ENCODE measurements around the gene BTBD6. TPM values are rescaled to one million over a fixed set of nuclear protein-coding genes. Genes with fewer than 3 reads are reported as not detected.
A peak's percentile ranks its signal among the peaks of the same experiment; 100 is the strongest.

BTBD6 gene
- total and polyA plus RNA-seq, 2 of the 8 experiments (the other 6 are each of a cell fraction or from before 2014, with no cell fraction given): 10.1 to 10.2 TPM

- Histone ChIP-seq H3K4me2 (ENCODE audit: insufficient read depth in 1 of 2, low read depth in 2 of 2, low read length in 2 of 2) (peak overlapping the region; percentile 63 to 69), H2AK5ac (ENCODE audit: low read depth, low read length) (no peak overlapping the region), H3K79me1 (ENCODE audit: low read depth, low read length) (no peaks in the 10 kb centered on the region; the same call in 1 of the 2 replicates), H2BK20ac (ENCODE audit: low read length) (no peak overlapping the region), H3K14ac (ENCODE audit: insufficient read length) (no peak overlapping the region), H3K9ac (replicated peaks in 1 of 4; ENCODE audit: extremely low read depth in 1 of 4, low read depth in 3 of 4, low read length in 3 of 4) (peak overlapping the region in 2 of 4 experiments; percentile 13 to 41; a peak in 3 of 7 replicates), H4K5ac (ENCODE audit: insufficient read length, low read depth, low read length) (no peak overlapping the region), H2AFZ (ENCODE audit: low read length) (no peak overlapping the region), H2BK120ac (replicated peaks; ENCODE audit: low read depth, low read length) (no peak overlapping the region), H3K4me1 (replicated peaks in 1 of 4; ENCODE audit: control insufficient read depth in 3 of 4, insufficient read depth in 4 of 4, low read length in 3 of 4) (peaks cover 0 to 6% (median 2%) of the 10 kb centered on the region in 4 experiments; a peak in 3 of 7 replicates), H2BK12ac (ENCODE audit: low read depth, low read length) (no peak overlapping the region), H3K23me2 (ENCODE audit: low read depth, low read length) (peaks cover 10% of the 10 kb centered on the region; the same call in 1 of the 2 replicates), H4K91ac (replicated peaks; ENCODE audit: insufficient read length, low read length) (no peak overlapping the region), H3K4me3 (ENCODE audit: extremely low read depth in 1 of 4, insufficient read depth in 2 of 4, low read depth in 3 of 4, low read length in 4 of 4) (peak overlapping the region; percentile 37 to 66 (median 44)), H3K27me3 (replicated peaks in 1 of 4; ENCODE audit: control insufficient read depth in 3 of 4, extremely low read depth in 1 of 4, insufficient read depth in 3 of 4, low read length in 3 of 4) (peaks cover 0 to 7% (median 3%) of the 10 kb centered on the region in 4 experiments; a peak in 3 of 7 replicates), H3K79me2 (ENCODE audit: control insufficient read depth in 1 of 2, insufficient read depth in 2 of 2, low read length in 2 of 2) (peaks cover 0 to 3% of the 10 kb centered on the region in 2 experiments; a peak in 1 of 4 replicates), H3K56ac (replicated peaks; ENCODE audit: insufficient read length, low read depth, low read length) (no peak overlapping the region), H4K8ac (ENCODE audit: extremely low read depth, insufficient read depth, low read length) (peak overlapping the region; percentile 83; the same call in 1 of the 2 replicates), H3K18ac (ENCODE audit: extremely low read depth, low read length) (no peak overlapping the region), H2BK15ac (ENCODE audit: low read length) (no peak overlapping the region), H3K36me3 (ENCODE audit: control insufficient read depth in 2 of 4, insufficient read depth in 4 of 4, low read length in 3 of 4) (no peaks in the 10 kb centered on the region; a peak in 3 of 8 replicates), H2BK5ac (ENCODE audit: low read depth, low read length) (no peak overlapping the region), H4K20me1 (replicated peaks in 1 of 2; ENCODE audit: control insufficient read depth in 1 of 2, insufficient read depth in 2 of 2, low read length in 2 of 2) (peaks cover 0 to 11% of the 10 kb centered on the region in 2 experiments), H3K23ac (ENCODE audit: insufficient read length) (no peak overlapping the region), H3K9me3 (ENCODE audit: insufficient read depth in 2 of 2, low read depth in 1 of 2, low read length in 1 of 2) (no peaks in the 10 kb centered on the region), H3K27ac (ENCODE audit: low read depth, low read length) (no peak overlapping the region), H3K4ac (replicated peaks; ENCODE audit: insufficient read length, low read depth, low read length) (no peak overlapping the region)
- POLR2A ChIA-PET (ENCODE audit: partially characterized antibody): interaction anchor here (1.2 kb wide), 1 partner anchor 221 kb away, joined by 3 read pairs; no protein-coding TSS in a partner anchor
- DNase-seq (ENCODE audit: low read depth in 1 of 2, low spot score in 2 of 2) (peak in 1 of 2 experiments; percentile 62), FAIRE-seq (no peak)
- WGBS, 2 experiments (ENCODE audit: extremely low coverage in 1 of 2, insufficient coverage in 1 of 2, insufficient read length in 1 of 2, insufficient replicate concordance in 2 of 2, low coverage in 1 of 2, low lambda C conversion rate in 2 of 2, missing lambda C conversion rate in 1 of 2): 59% methylated on average over 43 of the region's 62 CpGs; no CpG with 5 or more reads in 1 of the 2 experiments
- CTCF ChIA-PET (ENCODE audit: partially characterized antibody): interaction anchor here (0.6 to 3.5 kb wide), 6 partner anchors 11 to 102 kb away, joined by 3 to 12 read pairs (median 6); no protein-coding TSS in a partner anchor
- TF ChIP-seq MAX (IDR thresholded peaks at IDR 0.05) (peak; percentile 54; the same call in 1 of the 2 replicates), E2F6 (IDR thresholded peaks at IDR 0.05) (peak; percentile 49; the same call in 1 of the 2 replicates)
Observed at GRCh38 chr14:105249182-105250007, 1.1 kb downstream of the BTBD6 start.

Data from H1 (cell line).